Sigmoid colon (tissue), 7 donors: ENCODE results near the gene USP17L28. TPM values are rescaled to one million over a fixed set of nuclear protein-coding genes. Genes with fewer than 3 reads are reported as not detected.
"Not testable (repeated sequence)": the region's sequence is repeated elsewhere in the genome, so short reads cannot be mapped to it uniquely, and the experiment has no call there.

Experiments
- DNase-seq: peaks from one replicate; pipeline ENCODE4 v3.0.0-alpha.2; 2019
- H3K27ac ChIP-seq, 4 donors: fragments of 200-600 bp; sonication (generic); one replicate each; pipeline ENCODE4 v1.5.1; 2016 to 2019; ENCODE audit warnings: mild to moderate bottlenecking in 1 of 4
- H3K27me3 ChIP-seq, 3 donors: fragments of 200-600 bp; sonication (generic); one replicate each; pipeline ENCODE4 v1.5.1; 2019; ENCODE audit warnings: mild to moderate bottlenecking in 1 of 3
- H3K36me3 ChIP-seq, 4 donors: fragments of 200-600 bp; sonication (generic); one replicate each; pipeline ENCODE4 v1.5.1; 2016 to 2019
- H3K4me1 ChIP-seq, 4 donors: fragments of 200-600 bp; sonication (generic); one replicate each; pipeline ENCODE4 v1.5.1; 2017 to 2019
- H3K4me3 ChIP-seq, 4 donors: fragments of 200-600 bp; sonication (generic); one replicate each; pipeline ENCODE4 v1.5.1; 2017 to 2019; ENCODE audit warnings: mild to moderate bottlenecking in 2 of 4, moderate library complexity in 1 of 4
- H3K9me3 ChIP-seq, 4 donors: fragments of 200-600 bp in 3 of 4; sonication (generic) in 3 of 4; one replicate each; pipeline versions ENCODE4 v1.5.1 to v1.6.1; 2013 to 2019
- WGBS, 2 donors: extraction: QIAGEN DNeasy Blood & Tissue Kit; methylation state at CpG; one replicate each; pipeline ENCODE4 v1.1.7; 2013; 5-methylcytosine and 5-hydroxymethylcytosine counted together
- intact Hi-C: fragments of 100-400 bp; cut with DNase I; formaldehyde crosslinking; loops from one replicate; pipeline ENCODE4 v1.15.1; 2023
- polyA plus RNA-seq, 3 donors: library from polyadenylated mRNA; stranded (reverse); fragments of 200-250 nt; gene quantifications; one replicate each; pipeline ENCODE4 v1.2.3, GENCODE V29; 2013
- total RNA-seq, 4 donors: library from RNA; depleted of rRNA; stranded (reverse); fragments of >200 nt; gene quantifications; one replicate each; pipeline ENCODE4 v1.1.0, GENCODE V29; 2016
- donor health status: healthy with polysubstance abuse.
- donor health status: Bipolar disorder and iron deficiency.
- donor health status: healthy.

The USP17L28 gene
- total RNA-seq, result not detected
- not detected for polyA plus RNA-seq

GRCh38 chr4:9348593-9348992 lies at the start of gene USP17L28:
TSS of gene USP17L28 (plus strand) at chr4:9348893. CDS start at chr4:9348893, 0 bp downstream.
- H3K27ac ChIP-seq, H3K36me3 ChIP-seq, DNase-seq, H3K9me3 ChIP-seq, intact Hi-C loops, H3K27me3 ChIP-seq, H3K4me1 ChIP-seq, H3K4me3 ChIP-seq: not testable (repeated sequence)
- WGBS, 2 donors, result no CpG with 5 or more reads among the region's 15 CpGs

GRCh38 chr4:9324191-9324590 lies 24.5 kb upstream of the USP17L28 start:
- DNase-seq, H3K27ac ChIP-seq, intact Hi-C loops, H3K4me3 ChIP-seq, H3K4me1 ChIP-seq, H3K27me3 ChIP-seq, H3K36me3 ChIP-seq, H3K9me3 ChIP-seq: not testable (repeated sequence)
- 88 to 90% methylated on average over 1 of the region's 13 CpGs for WGBS, 2 donors

GRCh38 chr4:9324865-9325264 lies 23.8 kb upstream of the USP17L28 start, which contains the start of gene USP17L24:
TSS of gene USP17L24 (plus strand) at chr4:9325165. CDS start at chr4:9325165, 0 bp downstream.
- DNase-seq, H3K36me3 ChIP-seq, intact Hi-C loops, H3K27ac ChIP-seq, H3K4me1 ChIP-seq, H3K9me3 ChIP-seq, H3K4me3 ChIP-seq, H3K27me3 ChIP-seq: not testable (repeated sequence)
- WGBS, 2 donors, result no CpG with 5 or more reads among the region's 15 CpGs

- no CpG with 5 or more reads among the region's 15 CpGs for WGBS, 2 donors
- H3K4me1 ChIP-seq, H3K27ac ChIP-seq, H3K9me3 ChIP-seq, H3K27me3 ChIP-seq, H3K36me3 ChIP-seq, H3K4me3 ChIP-seq, DNase-seq, intact Hi-C loops: not testable (repeated sequence)
Observed at GRCh38 chr4:9329611-9330010, 19.1 kb upstream of the USP17L28 start, which contains the start of gene USP17L25. TSS of gene USP17L25 (plus strand) at chr4:9329911. CDS start at chr4:9329911, 0 bp downstream.

- H3K27me3 ChIP-seq, H3K4me3 ChIP-seq, H3K27ac ChIP-seq, H3K36me3 ChIP-seq, H3K9me3 ChIP-seq, intact Hi-C loops, DNase-seq, H3K4me1 ChIP-seq: not testable (repeated sequence)
- 96% methylated on average over 9 of the region's 15 CpGs; no CpG with 5 or more reads in 1 of the 2 donors for WGBS, 2 donors
Observed at GRCh38 chr4:9334358-9334757, 14.3 kb upstream of the USP17L28 start, which contains the start of gene USP17L26. TSS of gene USP17L26 (plus strand) at chr4:9334658. CDS start at chr4:9334658, 0 bp downstream.

GRCh38 chr4:9339103-9339502 lies 9.6 kb upstream of the USP17L28 start, which contains the start of gene USP17L5:
TSS of gene USP17L5 (plus strand) at chr4:9339403. CDS start at chr4:9339403, 0 bp downstream.
- H3K4me1 ChIP-seq, H3K36me3 ChIP-seq, DNase-seq, intact Hi-C loops, H3K4me3 ChIP-seq, H3K27ac ChIP-seq, H3K27me3 ChIP-seq, H3K9me3 ChIP-seq: not testable (repeated sequence)
- no CpG with 5 or more reads among the region's 15 CpGs for WGBS, 2 donors

GRCh38 chr4:9343848-9344247 lies 4.8 kb upstream of the USP17L28 start, which contains the start of gene USP17L27:
TSS of gene USP17L27 (plus strand) at chr4:9344148. CDS start at chr4:9344148, 0 bp downstream.
- H3K27me3 ChIP-seq, H3K27ac ChIP-seq, H3K4me1 ChIP-seq, H3K4me3 ChIP-seq, intact Hi-C loops, DNase-seq, H3K9me3 ChIP-seq, H3K36me3 ChIP-seq: not testable (repeated sequence)
- WGBS, 2 donors, result no CpG with 5 or more reads among the region's 15 CpGs

- H3K36me3 ChIP-seq, H3K27ac ChIP-seq, H3K4me1 ChIP-seq, H3K27me3 ChIP-seq, DNase-seq, H3K9me3 ChIP-seq, H3K4me3 ChIP-seq, intact Hi-C loops: not testable (repeated sequence)
- 92 to 95% methylated on average over 13 of the region's 18 CpGs for WGBS, 2 donors
Observed at GRCh38 chr4:9350866-9351265, 2.2 kb downstream of the USP17L28 start.

GRCh38 chr4:9353338-9353737 lies 4.6 kb downstream of the USP17L28 start, which contains the start of gene USP17L29:
TSS of gene USP17L29 (plus strand) at chr4:9353638. CDS start at chr4:9353638, 0 bp downstream.
- H3K4me3 ChIP-seq, H3K27ac ChIP-seq, H3K4me1 ChIP-seq, H3K27me3 ChIP-seq, H3K9me3 ChIP-seq, intact Hi-C loops, H3K36me3 ChIP-seq, DNase-seq: not testable (repeated sequence)
- no CpG with 5 or more reads among the region's 15 CpGs for WGBS, 2 donors

GRCh38 chr4:9362829-9363228 lies 14.1 kb downstream of the USP17L28 start, which contains the start of gene USP17L30:
TSS of gene USP17L30 (plus strand) at chr4:9363129. CDS start at chr4:9363129, 0 bp downstream.
- H3K4me3 ChIP-seq, H3K4me1 ChIP-seq, H3K9me3 ChIP-seq, DNase-seq, H3K36me3 ChIP-seq, H3K27ac ChIP-seq, intact Hi-C loops, H3K27me3 ChIP-seq: not testable (repeated sequence)
- WGBS, 2 donors, result no CpG with 5 or more reads among the region's 15 CpGs

- DNase-seq, intact Hi-C loops, H3K27me3 ChIP-seq, H3K27ac ChIP-seq, H3K36me3 ChIP-seq, H3K4me1 ChIP-seq, H3K9me3 ChIP-seq, H3K4me3 ChIP-seq: not testable (repeated sequence)
- WGBS, 2 donors, result 49 to 87% methylated on average over 1 of the region's 1 CpG
Observed at GRCh38 chr4:9379881-9380280, 31.2 kb downstream of the USP17L28 start.
